GM23338 (cell line): Measurements from ENCODE around the gene SLC25A22. TPM values are rescaled to one million over a fixed set of nuclear protein-coding genes. Genes with fewer than 3 reads are reported as not detected.

Source experiments
- ATAC-seq: fragments of 200-7000 bp; cut with Tn5 transposase; 3 replicates; pipeline ENCODE4 v1.9.1; 2020
- DNase-seq: peaks from one replicate; pipeline ENCODE4 v3.0.0-alpha.2; 2015; ENCODE audit warnings: low spot score
- H2AFZ ChIP-seq: fragments of 200-600 bp; sonication (generic); 2 replicates; pipeline ENCODE4 v1.8.0; 2016; ENCODE audit warnings: antibody characterized with exemption, mild to moderate bottlenecking, moderate library complexity
- H3F3A ChIP-seq: fragments of 200-600 bp; sonication (generic); replicated peaks from 2 replicates; pipeline ENCODE4 v1.8.0; 2017; ENCODE audit warnings: antibody characterized with exemption, mixed run types, low read depth
- H3K27ac ChIP-seq: fragments of 200-600 bp; sonication (generic); 2 replicates; pipeline ENCODE4 v1.6.1; 2016; ENCODE audit warnings: low read depth
- H3K27me3 ChIP-seq: fragments of 200-600 bp; sonication (generic); 2 replicates; pipeline ENCODE4 v1.8.0; 2016; ENCODE audit warnings: mild to moderate bottlenecking, mixed run types, moderate library complexity; ENCODE audit not compliant: insufficient read depth
- H3K36me3 ChIP-seq: fragments of 200-600 bp; sonication (generic); 2 replicates; pipeline ENCODE4 v1.8.0; 2016; ENCODE audit warnings: mild to moderate bottlenecking; ENCODE audit not compliant: insufficient read depth
- H3K4me1 ChIP-seq: fragments of 200-600 bp; sonication (generic); 2 replicates; pipeline ENCODE4 v1.8.0; 2016; ENCODE audit warnings: mild to moderate bottlenecking, moderate library complexity; ENCODE audit not compliant: insufficient read depth
- H3K4me2 ChIP-seq: fragments of 200-600 bp; sonication (generic); 2 replicates; pipeline ENCODE4 v1.7.1; 2017; ENCODE audit warnings: mixed run types
- H3K4me3 ChIP-seq: fragments of 200-600 bp; sonication (generic); 2 replicates; pipeline ENCODE4 v1.6.1; 2016; ENCODE audit warnings: mixed run types
- H3K79me2 ChIP-seq: fragments of 200-600 bp; sonication (generic); replicated peaks from 2 replicates; pipeline ENCODE4 v1.8.0; 2017; ENCODE audit warnings: mild to moderate bottlenecking; ENCODE audit not compliant: insufficient read depth
- H3K9me2 ChIP-seq: fragments of 200-600 bp; sonication (generic); 2 replicates; pipeline ENCODE4 v1.8.0; 2017; ENCODE audit not compliant: insufficient read depth
- H4K20me1 ChIP-seq: fragments of 200-600 bp; sonication (generic); replicated peaks from 2 replicates; pipeline ENCODE4 v1.8.0; 2017; ENCODE audit warnings: mild to moderate bottlenecking; ENCODE audit not compliant: insufficient read depth
- H3K27ac Mint-ChIP-seq: 2 replicates; pipeline ENCODE4 v1.8.0; 2020; ENCODE audit warnings: inconsistent platforms, mild to moderate bottlenecking, moderate library complexity, mixed read lengths
- H3K27me3 Mint-ChIP-seq: 3 replicates; pipeline ENCODE4 v1.8.0; 2022; ENCODE audit warnings: low read depth, mild to moderate bottlenecking, moderate library complexity, mixed read lengths, inconsistent platforms; ENCODE audit not compliant: insufficient read depth, poor library complexity
- H3K36me3 Mint-ChIP-seq: 3 replicates; pipeline ENCODE4 v1.8.0; 2021; ENCODE audit warnings: low read depth, mild to moderate bottlenecking, inconsistent platforms, moderate library complexity, mixed read lengths
- H3K4me1 Mint-ChIP-seq: 3 replicates; pipeline ENCODE4 v1.8.0; 2020; ENCODE audit warnings: mild to moderate bottlenecking, inconsistent platforms, mixed read lengths
- H3K4me3 Mint-ChIP-seq: 3 replicates; pipeline ENCODE4 v1.8.0; 2021; ENCODE audit warnings: moderate library complexity, mild to moderate bottlenecking, inconsistent platforms, mixed read lengths
- H3K9me3 Mint-ChIP-seq: 3 replicates; pipeline ENCODE4 v1.8.0; 2020; ENCODE audit warnings: moderate library complexity, mild to moderate bottlenecking, inconsistent platforms, mixed read lengths
- CREB1 ChIP-seq: fragments of 250-450 bp; sonication (Bioruptor Pico); IDR thresholded peaks from 2 replicates; pipeline ENCODE4 v1.5.0; 2020; ENCODE audit warnings: low read depth, mild to moderate bottlenecking, moderate library complexity
- EZH2 ChIP-seq: fragments of 200-600 bp; sonication (generic); IDR thresholded peaks from one replicate; pipeline ENCODE4 v1.8.0; 2017; ENCODE audit warnings: antibody characterized with exemption, mild to moderate bottlenecking, low read depth; ENCODE audit not compliant: unreplicated experiment
- EZH2phosphoT487 ChIP-seq: fragments of 200-600 bp; sonication (generic); IDR thresholded peaks from one replicate; pipeline ENCODE4 v1.8.1; 2018; ENCODE audit warnings: antibody characterized with exemption; ENCODE audit not compliant: unreplicated experiment
- JUNB ChIP-seq: IDR thresholded peaks from one replicate; pipeline ENCODE4 v1.6.1; 2016; ENCODE audit warnings: antibody characterized with exemption; ENCODE audit not compliant: unreplicated experiment
- NANOG ChIP-seq: IDR thresholded peaks from 2 replicates; pipeline ENCODE4 v1.6.1; 2016; ENCODE audit warnings: antibody characterized with exemption, borderline replicate concordance
- POLR2AphosphoS5 ChIP-seq: IDR thresholded peaks from 2 replicates; pipeline ENCODE4 v1.6.1; 2016; ENCODE audit warnings: antibody characterized with exemption, low read depth
- REST ChIP-seq: IDR thresholded peaks from one replicate; pipeline ENCODE4 v1.6.1; 2018; ENCODE audit warnings: antibody characterized with exemption; ENCODE audit not compliant: unreplicated experiment
- STAT1 ChIP-seq: IDR thresholded peaks from one replicate; pipeline ENCODE4 v1.6.1; 2016; ENCODE audit warnings: antibody characterized with exemption; ENCODE audit not compliant: unreplicated experiment
- ZNF462 ChIP-seq: fragments of 250-450 bp; sonication (Bioruptor Pico); IDR thresholded peaks from 2 replicates; pipeline ENCODE4 v1.5.0; 2020; ENCODE audit warnings: mild to moderate bottlenecking, moderate library complexity
- polyA plus RNA-seq: library from polyadenylated mRNA; unstranded; fragments of >200 nt; fragmentation: Nextera tagmentation; extraction: Ambion mirVana; gene quantifications from 2 replicates; pipeline ENCODE4 v1.2.1, GENCODE V29; 2016
- total RNA-seq: library from RNA; depleted of rRNA; stranded (reverse); fragments of >200 nt; shearing (Covaris generic); gene quantifications from 2 replicates; pipeline ENCODE4 v1.2.3, GENCODE V29; 2014
- TF ChIP-seq, protein P1 (sequence below), 2 experiments: fragments of 200-600 bp in 1 of 2; sonication (generic) in 1 of 2; conservative IDR thresholded peaks; 2 replicates each; pipeline versions ENCODE4 v1.5.1 to v1.6.1; 2016 to 2017; ENCODE audit warnings: antibody characterized with exemption in 2 of 2, low read depth in 2 of 2, mild to moderate bottlenecking in 2 of 2, moderate library complexity in 1 of 2

The SLC25A22 gene
- total and polyA plus RNA-seq, 2 experiments from 2014 or later: 21.0 to 46.4 TPM

GRCh38 chr11:776263-776560, 21.9 kb downstream of the SLC25A22 start (continued):
- TF ChIP-seq STAT1 (no peak), CREB1 (CRISPR knock-in tag) (no peak), JUNB (no peak), POLR2AphosphoS5 (no peak), NANOG (no peak), EZH2 (no peak), EZH2phosphoT487 (no peak)

DNA sequence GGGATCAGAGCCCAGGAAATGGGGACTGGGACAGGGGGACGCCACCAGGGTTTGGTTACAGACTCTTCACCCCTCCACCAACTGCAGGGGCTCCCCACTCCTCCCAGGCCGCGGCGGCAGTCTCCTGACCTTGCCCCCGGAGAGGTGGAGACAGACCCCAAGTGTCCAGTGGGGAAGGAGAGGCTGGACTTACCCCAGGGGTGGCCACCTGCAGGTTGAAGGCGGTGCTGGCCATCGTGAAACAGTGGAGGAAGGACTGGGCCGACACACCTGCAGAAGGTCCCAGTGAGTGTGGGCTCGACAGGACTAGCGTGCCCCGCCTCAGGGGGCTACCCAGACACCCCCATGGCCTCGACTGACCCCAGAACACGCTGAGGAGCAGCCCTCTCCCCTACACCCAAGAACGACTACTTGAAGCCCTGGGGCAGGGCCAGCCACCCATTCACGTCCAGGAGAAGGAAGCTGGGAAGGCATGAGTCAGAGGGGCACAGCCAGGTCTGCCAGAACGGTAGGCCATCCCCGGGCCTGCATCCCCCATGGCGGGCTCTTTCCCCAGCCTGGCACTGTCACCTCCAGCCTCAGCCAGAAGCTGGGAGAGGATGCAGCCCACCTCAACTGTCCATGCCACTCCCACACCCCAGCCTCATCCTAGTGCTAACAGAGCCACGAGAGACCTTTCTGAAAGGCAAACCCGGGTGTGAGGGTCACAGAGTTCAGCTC, 23.0 kb downstream of the SLC25A22 start:
- Histone ChIP-seq H3K27ac (no peak overlapping the region), H3K36me3 (no peaks in the 10 kb centered on the region; the same call in 1 of the 2 replicates), H3K4me1 (peaks cover 11% of the 10 kb centered on the region; the same call in 1 of the 2 replicates), H3K9me2 (no peaks in the 10 kb centered on the region), H3K4me2 (peak overlapping the region; percentile 90), H3K4me3 (no peak overlapping the region), H2AFZ (no peak overlapping the region), H3F3A (peaks cover 4% of the 10 kb centered on the region; the same call in 1 of the 2 replicates), H3K79me2 (peaks cover 43% of the 10 kb centered on the region), H3K27me3 (no peaks in the 10 kb centered on the region), H4K20me1 (peaks cover 24% of the 10 kb centered on the region)
- ATAC-seq (no peak), DNase-seq (no peak)
- TF ChIP-seq, protein P1, sequence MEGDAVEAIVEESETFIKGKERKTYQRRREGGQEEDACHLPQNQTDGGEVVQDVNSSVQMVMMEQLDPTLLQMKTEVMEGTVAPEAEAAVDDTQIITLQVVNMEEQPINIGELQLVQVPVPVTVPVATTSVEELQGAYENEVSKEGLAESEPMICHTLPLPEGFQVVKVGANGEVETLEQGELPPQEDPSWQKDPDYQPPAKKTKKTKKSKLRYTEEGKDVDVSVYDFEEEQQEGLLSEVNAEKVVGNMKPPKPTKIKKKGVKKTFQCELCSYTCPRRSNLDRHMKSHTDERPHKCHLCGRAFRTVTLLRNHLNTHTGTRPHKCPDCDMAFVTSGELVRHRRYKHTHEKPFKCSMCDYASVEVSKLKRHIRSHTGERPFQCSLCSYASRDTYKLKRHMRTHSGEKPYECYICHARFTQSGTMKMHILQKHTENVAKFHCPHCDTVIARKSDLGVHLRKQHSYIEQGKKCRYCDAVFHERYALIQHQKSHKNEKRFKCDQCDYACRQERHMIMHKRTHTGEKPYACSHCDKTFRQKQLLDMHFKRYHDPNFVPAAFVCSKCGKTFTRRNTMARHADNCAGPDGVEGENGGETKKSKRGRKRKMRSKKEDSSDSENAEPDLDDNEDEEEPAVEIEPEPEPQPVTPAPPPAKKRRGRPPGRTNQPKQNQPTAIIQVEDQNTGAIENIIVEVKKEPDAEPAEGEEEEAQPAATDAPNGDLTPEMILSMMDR (conservative IDR thresholded peaks at IDR 0.05; ENCODE audit: low read depth in 2 of 2): no peak
- TF ChIP-seq CREB1 (CRISPR knock-in tag): no peak
- no peak for TF ChIP-seq REST
- TF ChIP-seq NANOG: no peak
- no peak for TF ChIP-seq ZNF462 (CRISPR knock-in tag)
- no peak for TF ChIP-seq EZH2phosphoT487
- Mint-ChIP-seq H3K9me3 (no peaks in the 10 kb centered on the region), H3K27me3 (peaks cover 14% of the 10 kb centered on the region), H3K36me3 (peaks cover 20% of the 10 kb centered on the region), H3K27ac (no peak overlapping the region), H3K4me3 (peak overlapping the region; percentile 87; the same call in 2 of the 3 replicates), H3K4me1 (peaks cover 15% of the 10 kb centered on the region)
